ENCODE results near the gene FN3KRP.
"Not testable (repeated sequence)": the region's sequence is repeated elsewhere in the genome, so short reads cannot be mapped to it uniquely, and the experiment has no call there.

The FN3KRP gene

DNA sequence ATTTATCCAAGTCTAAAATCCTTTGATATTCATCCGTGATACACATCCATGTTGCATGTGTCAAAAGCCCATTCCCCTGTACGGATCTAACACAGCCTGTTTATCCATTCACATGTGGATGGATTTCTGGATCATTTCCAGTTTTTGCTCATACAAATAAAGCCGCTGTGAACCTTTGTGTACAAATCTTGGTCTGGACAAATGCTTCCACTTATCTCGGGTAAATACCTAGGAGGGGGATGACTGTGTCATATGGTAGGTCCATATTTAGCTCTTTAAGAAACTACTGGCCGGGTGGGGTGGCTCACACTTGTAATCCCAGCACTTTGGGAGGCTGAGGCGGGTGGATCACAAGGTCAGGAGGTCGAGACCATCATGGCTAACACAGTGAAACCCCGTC, 29.0 kb downstream of the FN3KRP start:
- DNase-seq, result no peak

DNA sequence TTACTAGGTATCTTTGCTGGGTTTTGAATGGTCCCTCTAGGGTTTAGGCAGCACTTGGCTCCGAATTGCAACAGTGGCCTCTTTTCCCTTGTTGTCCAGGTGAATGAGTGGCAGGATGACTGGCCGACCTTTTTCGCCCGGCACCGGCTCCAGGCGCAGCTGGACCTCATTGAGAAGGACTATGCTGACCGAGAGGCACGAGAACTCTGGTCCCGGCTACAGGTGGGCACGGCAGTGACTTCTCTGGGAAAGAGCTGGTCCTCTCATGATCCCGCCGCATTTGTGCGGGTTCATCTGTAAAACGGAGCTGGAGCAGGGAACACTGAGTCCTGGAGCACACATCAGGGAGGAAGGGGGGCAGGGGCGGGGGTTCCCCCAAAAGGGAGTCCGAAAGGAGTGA, 32.2 kb downstream of the FN3KRP start:
- DNase-seq, result no peak

DNA sequence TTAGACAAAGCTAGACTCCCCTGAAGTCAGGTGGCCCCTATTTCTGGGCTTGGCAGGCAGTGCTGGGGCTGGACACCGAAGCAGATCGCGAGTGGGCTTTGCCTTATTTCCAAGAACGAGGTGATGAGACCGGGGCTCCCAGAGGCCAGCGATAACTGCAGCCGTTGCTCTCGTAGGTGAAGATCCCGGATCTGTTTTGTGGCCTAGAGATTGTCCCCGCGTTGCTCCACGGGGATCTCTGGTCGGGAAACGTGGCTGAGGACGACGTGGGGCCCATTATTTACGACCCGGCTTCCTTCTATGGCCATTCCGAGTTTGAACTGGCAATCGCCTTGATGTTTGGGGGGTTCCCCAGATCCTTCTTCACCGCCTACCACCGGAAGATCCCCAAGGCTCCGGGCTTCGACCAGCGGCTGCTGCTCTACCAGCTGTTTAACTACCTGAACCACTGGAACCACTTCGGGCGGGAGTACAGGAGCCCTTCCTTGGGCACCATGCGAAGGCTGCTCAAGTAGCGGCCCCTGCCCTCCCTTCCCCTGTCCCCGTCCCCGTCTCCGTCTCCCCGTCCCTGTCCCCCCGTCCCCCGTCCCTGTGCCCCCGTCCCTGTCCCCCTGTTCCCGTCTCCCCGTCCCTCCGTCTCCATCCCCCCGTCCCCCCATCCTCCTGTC, 33.9 kb downstream of the FN3KRP start:
- peak in 1 of 2 donors; percentile 11 for DNase-seq

DNA sequence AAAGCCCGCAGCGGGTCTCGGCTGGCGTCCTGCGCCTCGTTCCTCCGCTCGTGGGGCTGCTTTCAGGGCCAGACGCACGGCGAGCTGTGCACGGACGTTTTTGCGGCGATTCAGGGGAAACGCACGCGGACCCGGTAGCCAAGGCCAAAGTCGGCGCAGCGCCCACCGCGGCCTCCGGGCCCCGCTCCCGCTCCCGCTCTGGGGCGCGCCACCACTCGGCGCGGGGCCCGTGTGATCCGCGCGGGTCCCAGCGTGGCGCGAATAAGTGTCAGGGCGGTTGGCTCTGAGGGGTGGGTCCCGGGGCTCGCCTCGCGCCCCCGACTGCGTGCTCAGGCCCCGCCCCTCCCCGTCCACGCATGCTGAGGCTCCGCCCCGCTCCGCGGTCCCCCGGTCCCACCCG, 34.7 kb downstream of the FN3KRP start:
- no peak for DNase-seq

DNA sequence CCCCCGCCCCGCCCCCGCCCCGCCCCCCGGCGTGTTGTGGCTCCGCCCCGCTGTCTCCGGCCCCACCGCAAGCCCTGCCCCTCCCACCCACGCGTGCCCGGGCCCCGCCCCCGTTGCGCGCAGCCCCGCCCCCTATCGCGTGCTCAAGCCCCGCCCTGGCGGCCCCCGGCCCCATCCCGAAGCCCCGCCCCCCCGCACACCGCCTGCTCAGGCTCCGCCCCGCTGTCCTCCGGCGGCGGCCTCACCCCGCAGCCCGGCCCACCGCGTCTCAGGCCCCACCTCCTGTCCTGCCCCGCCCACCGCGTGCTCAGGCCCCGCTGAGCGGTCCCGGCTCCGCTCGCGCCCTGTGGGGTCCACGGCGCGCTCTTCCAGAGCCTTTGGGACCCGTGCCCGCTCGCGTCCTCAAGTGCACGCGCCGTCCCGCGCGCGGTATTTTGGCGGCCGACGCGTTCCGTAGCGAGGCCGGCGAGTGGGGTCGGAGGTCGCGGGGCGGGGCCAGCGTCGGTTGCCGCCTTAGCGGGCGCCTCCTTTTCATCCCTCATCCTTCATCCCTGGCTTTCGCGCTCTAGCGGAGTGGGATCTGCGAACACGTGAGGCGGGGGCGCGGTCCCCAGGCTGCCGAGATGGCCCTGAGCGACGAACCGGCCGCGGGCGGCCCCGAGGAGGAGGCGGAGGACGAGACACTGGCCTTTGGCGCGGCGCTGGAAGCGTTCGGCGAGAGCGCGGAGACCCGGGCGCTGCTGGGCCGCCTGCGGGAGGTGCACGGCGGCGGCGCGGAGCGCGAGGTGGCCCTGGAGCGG, 35.3 kb downstream of the FN3KRP start, which contains the start of gene TBCD:
TBCD (plus strand) TSS at position 495 of the 800 bp plus-strand sequence; CDS start at position 624, 129 bp downstream.
- DNase-seq, result peak; percentile 89 to 92

DNA sequence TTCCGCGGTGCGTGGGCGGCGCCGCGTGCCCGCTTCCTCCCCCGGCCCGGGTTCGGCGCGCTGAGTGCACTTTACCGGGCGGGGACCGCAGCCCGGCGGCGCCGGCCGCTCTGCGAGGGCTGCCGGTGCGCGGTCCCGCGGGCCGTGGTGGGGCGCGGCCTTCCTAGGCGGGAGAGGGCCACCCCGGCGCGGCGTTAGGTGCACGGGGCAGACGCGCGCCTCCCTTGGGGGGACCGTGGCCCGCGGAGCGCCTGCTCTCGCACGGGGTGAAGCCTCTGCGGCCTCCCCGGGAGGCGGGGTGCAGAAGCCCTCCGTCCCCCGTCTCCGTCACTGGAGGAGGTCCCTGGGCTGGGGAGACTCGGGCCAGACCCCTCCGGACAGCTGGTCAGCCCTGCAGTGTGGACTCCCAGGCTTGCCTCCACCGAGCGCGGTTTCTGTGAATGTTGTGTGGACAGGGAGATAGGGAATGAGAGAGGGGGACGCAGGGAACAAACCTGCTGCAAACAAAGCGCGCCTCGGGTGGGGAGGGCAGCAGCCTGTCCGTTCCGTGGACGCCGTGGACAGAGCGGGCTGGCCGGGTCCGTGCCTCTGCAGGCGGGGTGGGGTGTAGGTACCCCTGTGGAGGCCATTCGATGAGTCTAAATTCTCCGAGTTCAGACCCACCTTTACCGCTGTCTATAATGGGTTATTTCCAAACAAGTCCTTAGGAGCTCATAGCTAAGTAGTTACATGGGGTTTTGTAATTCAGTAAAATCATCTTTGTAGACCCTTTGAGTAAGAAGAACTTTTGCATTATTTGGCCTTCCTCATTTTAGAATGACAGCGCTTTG, 36.1 kb downstream of the FN3KRP start:
- no peak for DNase-seq

DNA sequence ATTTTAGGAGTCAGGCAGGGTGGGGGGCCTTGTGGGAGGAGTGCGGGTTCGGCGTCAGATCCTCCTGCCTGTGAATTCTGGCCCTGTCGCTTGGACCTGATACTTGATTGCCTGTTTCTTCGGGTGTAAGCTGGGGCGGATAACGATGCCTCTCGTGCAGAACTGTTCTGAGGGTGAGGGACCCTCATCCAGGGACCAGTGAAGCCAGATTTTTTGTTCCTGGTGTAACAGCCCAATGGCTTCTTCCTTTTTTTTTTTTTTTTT, 36.6 kb downstream of the FN3KRP start:
- no peak for DNase-seq

DNA sequence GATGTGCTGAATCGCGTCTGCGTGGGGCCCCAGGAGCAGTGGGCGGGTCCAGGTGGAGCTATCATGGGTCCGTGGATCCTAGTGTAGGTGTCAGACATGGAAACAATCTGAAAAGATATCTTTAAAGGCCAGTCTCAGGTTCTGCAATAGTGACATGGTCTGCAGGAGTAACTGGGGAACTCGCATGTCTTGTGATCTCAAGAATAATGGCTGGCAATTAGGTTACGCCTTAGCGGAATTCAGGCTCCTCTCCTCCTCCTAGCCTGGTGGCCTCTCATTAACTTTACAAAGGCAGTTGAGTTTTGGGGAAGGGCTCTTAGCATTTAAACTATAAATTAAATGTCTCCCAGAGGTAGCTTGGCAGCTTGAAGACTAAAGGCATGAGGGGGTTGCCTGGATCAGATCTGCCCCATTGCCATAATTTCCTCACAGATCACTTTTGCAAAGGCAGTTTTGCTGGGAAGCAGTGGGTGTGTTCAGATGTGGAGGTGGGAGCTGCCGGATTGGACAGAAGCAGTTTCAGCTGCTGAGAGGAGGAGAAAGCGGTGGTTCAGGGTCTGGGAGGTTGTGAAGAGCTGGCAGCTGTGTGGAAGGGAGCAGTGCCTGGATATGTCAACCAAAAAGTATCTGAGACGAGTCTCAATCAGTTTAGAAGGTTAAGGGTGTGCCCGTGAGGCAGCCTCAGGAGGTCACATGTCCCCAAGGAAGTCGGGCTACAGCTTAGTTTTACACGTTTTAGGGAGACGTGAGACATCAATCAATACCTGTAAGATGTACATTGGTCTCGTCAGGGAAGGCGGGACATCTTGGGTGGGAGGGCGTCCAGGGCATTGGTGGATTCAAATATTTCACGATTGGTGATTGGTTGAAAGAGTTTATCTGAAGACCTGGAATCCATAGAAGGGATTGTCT, 38.0 kb downstream of the FN3KRP start:
- no peak for DNase-seq

DNA sequence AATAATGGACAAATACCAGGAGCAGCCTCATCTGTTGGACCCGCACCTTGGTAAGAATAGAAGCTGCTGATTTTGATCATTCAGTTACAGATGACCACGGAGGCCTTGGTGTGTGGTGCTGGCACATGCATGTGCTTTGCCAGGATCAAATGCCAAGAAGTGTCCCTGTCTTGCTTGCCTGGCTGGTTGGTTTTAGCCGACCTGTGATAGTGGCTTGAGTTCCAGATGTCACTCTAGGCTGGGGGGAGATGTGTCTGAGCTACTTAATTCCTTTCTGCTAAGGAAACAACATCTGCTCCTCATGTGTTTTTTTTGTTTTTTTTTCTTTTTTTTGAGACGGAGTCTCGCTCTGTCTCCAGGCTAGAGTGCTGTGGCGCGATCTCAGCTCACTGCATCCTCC, 39.7 kb downstream of the FN3KRP start:
- DNase-seq, result no peak

DNA sequence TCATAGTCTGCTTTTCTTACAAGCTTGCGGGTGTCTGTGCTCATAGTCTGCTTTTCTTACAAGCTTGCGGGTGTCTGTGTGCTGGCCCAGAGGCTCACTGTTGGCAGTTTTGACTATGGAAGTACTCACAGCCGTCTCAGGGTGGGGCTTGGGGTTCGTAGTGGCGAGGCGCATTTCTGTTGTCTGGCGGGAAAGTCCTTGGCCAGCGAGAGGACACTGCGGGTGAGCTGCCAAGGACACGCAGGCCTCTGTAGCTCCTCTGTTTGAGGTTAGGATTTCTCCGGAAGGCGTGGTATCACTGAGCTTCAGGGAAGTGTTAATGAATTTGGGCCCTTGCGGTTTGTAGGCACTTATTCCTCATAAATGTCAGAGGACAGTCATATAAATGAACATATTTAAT, 48.9 kb downstream of the FN3KRP start:
- DNase-seq, result no peak

DNA sequence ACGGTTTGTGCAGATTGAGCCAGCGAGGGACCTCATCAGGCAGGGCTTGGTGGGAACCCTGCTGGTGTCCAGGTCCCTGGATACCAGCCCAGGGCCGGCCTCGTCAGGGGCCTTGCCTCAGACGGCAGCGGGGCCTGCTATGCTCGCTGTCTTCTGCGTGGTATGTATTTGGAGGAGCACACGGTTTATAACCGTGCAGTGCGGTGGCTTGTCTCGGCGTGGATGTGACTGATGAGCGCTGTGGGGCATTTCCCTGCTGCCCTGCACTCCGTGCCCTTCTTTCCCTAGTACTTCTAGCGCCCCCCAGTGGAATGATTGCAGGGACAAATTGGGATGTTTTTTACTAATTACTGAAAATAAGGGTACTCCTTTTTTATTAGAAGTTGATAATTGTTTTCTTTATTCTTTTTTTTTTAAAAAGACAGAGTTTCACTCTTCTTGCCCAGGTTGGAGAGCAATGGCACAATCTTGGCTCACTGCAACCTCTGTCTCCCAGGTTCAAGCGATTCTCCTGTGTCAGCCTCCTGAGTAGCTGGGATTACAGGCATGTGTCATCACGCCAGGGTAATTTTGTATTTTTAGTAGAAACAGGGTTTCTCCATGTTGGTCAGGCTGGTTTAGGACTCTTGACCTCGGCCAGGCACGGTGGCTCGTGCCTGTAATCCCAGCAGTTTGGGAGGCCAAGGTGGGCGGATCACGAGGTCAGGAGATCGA, 50.7 kb downstream of the FN3KRP start:
- DNase-seq, result peak; percentile 44 to 61

DNA sequence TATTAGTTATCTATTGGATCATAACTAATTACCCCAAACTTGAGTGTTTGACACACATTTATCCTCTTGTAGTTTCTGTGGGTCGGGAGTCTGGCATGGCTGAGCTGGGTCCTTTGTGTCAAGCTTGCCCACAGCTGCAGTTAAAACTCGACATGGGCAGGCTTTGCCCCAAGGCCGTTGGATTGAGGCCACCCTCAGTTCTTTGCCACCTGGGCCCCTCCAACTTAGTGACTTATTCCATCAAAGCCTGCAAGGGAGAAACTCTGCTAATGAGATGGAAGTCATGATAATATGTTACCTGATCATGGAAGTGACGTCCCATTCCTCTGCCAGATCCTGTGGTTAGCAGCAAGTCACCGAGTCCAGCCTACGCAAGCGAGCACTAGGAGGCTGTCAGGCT, 52.5 kb downstream of the FN3KRP start:
- DNase-seq, result no peak

DNA sequence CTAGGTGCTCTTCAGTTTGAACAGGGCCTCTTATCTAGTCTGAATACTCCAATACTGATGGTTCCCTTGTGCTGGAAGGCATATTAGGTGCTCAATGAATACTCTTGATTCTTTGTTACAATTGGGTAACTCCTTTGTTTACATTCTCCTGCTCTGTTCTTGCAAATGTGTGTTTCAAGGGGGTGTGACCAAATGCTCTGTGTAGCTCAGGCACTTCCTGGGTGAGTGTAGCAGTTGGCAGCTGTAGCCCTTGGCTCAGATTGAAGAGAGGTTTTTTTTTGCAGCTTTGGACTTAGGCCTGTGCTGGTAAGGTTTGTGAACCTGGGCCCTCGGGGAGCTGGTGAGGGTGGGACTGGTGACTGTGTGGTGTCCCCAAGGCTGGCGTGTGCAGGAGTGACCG, 55.5 kb downstream of the FN3KRP start:
- DNase-seq, result no peak

DNA sequence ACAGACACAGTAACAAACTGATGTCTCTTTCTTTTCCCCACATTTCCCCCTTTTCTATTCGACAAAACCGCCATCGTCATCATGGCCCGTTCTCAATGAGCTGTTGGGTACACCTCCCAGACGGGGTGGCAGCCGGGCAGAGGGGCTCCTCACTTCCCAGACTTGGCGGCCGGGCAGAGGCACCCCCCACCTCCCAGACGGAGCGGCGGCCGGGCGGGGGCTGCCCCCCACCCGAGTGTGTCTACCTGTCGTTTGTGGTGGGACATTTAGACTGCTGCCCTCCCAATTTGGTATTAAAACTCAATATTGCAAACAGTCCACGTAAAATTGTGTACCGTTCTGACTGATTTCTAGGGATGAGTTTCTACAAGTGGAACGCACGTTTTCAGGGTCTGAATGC, 58.0 kb downstream of the FN3KRP start:
- not testable (repeated sequence) for DNase-seq

DNA sequence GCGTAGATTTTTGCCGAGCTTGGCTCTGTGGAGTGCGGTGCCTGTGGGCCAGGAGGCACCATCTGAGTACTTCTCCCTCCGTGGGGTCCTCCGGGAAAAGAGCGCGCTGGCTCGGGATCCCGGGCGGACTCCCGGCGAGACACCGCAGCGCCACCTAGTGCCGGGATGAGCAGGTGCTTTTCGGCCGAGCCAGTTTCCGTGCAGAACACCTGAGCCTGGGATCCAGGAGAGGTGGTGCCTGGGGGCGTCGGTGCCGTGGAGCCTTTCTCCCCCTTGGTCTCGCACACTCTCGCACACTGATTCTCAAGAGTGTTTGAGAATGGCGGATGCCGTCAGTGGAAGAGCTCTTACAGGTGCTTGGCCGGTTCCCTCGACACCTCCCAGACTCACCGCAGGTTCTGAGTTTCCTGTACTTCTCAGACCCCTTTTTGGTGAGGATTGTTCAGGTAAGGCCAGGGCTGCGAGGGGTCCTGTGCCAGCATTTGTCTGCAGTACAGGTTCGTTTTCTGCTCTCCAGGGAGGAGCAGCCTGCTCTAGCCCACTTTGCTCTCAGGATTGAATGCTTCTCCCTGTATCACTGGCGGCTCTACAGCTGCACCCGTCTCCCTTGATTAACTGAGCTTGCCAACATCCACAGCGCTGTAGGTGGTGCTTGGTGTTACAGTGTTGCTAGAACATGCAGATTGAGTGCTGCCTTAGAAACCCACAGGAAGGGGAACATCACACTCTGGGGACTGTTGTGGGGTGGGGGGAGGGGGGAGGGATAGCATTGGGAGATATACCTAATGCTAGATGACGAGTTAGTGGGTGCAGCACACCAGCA, 58.7 kb downstream of the FN3KRP start:
- DNase-seq, result peak; percentile 32

DNA sequence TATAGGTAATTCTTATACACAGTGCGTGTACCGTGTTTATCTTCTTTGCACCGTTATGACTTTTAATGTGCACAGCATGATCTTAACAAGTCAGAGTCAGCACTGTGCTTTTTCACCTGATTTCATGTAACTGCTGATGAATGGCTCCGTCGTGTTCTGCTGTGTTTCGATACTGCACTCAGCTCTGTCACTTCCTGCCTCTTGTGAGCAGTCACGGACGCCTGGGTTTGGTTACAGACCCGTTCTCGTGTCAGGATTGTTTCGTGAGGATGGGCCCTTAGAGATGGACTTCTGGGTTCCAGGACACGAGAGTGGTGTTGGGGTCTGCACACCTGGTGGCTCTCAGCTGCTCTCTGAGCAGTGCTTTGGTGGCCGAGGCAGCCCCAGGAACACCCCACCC, 59.9 kb downstream of the FN3KRP start:
- DNase-seq, result no peak
